ENCODE data around the gene NUP188. TPM values are rescaled to one million over a fixed set of nuclear protein-coding genes. Genes with fewer than 3 reads are reported as not detected.

NUP188 gene
- total and polyA plus RNA-seq, 8 donors, result 10.8 to 20.8 (median 13.5) TPM

DNA sequence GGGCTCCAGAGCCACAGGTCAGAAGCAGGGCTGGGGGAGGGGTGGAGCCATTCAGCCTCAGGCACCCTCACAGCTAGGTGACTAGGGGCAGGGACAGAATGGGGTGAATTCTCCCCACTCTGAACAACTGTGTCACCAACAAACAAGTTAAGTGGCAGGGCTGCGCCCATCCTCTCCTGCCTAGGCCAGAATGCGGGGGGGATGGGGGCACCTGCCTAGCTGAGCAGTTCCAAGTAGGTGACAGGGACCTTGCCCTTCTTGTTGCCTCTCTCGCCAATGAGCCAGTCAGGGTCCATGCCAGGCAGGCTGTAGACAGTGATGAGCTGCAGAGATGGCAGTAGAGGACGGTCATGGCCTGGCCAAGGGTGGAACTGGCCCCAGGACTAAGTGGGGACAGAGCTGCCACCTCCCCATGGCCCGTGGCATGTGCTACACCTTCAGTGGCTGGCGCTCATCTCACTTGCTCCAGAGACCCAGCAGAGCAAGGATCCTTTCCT lies 61.0 kb downstream of the NUP188 start:
- WGBS, 2 donors, result 90 to 91% methylated on average over 5 to 6 of the region's 6 CpGs
- no peak for ATAC-seq
- TF ChIP-seq, protein P1, sequence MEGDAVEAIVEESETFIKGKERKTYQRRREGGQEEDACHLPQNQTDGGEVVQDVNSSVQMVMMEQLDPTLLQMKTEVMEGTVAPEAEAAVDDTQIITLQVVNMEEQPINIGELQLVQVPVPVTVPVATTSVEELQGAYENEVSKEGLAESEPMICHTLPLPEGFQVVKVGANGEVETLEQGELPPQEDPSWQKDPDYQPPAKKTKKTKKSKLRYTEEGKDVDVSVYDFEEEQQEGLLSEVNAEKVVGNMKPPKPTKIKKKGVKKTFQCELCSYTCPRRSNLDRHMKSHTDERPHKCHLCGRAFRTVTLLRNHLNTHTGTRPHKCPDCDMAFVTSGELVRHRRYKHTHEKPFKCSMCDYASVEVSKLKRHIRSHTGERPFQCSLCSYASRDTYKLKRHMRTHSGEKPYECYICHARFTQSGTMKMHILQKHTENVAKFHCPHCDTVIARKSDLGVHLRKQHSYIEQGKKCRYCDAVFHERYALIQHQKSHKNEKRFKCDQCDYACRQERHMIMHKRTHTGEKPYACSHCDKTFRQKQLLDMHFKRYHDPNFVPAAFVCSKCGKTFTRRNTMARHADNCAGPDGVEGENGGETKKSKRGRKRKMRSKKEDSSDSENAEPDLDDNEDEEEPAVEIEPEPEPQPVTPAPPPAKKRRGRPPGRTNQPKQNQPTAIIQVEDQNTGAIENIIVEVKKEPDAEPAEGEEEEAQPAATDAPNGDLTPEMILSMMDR (IDR thresholded peaks at IDR 0.05), result no peak
- H3K4me1 ChIP-seq, result no peaks in the 10 kb centered on the region
- no peaks in the 10 kb centered on the region for H3K9me3 ChIP-seq
- no peaks in the 10 kb centered on the region for H3K27me3 ChIP-seq
- peaks cover 0 to 26% (median 18%) of the 10 kb centered on the region in 3 donors for H3K36me3 ChIP-seq
- intact Hi-C loops (cut with DNase I), result no loop called here
- FAIRE-seq, result no peak
- no peak overlapping the region for H3K27ac ChIP-seq
- H3K4me3 ChIP-seq, result no peak overlapping the region
- DNase-seq, result peak in 2 of 6 donors; percentile 22 to 72

DNA sequence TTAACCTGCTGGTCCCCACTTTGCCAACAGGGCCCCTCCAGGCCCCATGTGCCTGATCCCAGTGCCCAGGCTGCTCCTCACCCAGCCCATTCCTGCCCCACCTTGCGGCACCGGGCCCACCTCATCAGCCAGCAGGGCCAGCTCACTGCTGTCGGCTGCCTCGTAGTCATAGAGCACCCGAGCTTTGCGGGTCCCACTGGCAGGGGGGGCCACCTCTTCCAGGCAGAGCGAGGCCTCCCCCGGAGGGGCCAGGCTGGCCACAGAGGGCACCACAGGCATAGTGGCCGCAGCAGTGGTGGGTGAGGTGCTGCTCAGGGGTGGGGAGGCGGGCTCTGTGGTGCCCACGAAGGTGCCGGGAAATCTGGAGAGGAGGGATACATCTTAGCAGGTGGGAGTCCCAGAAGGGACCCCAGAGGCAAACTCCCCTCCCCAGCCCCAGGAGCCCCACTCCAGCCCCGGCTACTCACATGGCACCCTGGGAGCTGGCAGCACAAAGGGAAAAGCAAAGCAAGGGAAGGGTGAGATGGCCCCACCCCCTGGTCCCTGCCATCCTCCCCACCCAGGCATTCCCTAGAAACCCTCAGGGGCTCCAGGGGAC lies 61.6 kb downstream of the NUP188 start:
- no peak for FAIRE-seq
- Histone ChIP-seq H3K27ac (no peak overlapping the region), H3K4me1 (no peaks in the 10 kb centered on the region), H3K4me3 (no peak overlapping the region), H3K27me3 (no peaks in the 10 kb centered on the region), H3K36me3 (peaks cover 0 to 31% (median 18%) of the 10 kb centered on the region in 3 donors), H3K9me3 (no peaks in the 10 kb centered on the region)
- no peak for ATAC-seq
- DNase-seq, result peak in 1 of 6 donors; percentile 29
- intact Hi-C loops (cut with DNase I), result no loop called here
- TF ChIP-seq, protein P1 (IDR thresholded peaks at IDR 0.05), result no peak
- 84 to 94% methylated on average over 13 of the region's 13 CpGs for WGBS, 2 donors

DNA sequence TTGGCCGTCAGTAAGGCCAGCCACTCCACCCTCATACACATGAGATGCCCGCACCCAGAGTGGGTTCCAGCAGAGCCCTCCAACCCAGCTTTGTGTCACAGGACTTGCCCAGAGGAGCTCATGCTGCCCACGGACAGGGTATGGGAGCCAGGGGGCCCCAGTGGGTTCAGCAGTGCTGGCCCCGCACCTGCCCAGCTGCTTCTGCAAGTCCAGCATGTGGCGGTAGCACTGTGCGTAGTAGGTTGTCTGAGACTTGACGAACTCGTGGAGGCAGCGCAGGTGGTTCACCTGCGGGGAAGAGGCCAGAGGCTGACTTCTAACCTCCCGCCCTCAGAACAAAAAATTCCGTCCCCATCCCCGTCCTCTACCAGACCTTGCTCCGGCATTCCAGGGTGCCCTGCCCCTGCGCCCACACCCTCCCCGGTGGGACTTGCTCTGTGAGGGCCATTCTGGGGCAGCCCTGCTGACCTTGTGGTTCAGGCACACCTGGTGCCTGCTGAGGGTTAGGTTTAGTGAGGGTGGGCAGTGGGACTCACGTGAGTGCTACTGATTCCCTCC lies 62.2 kb downstream of the NUP188 start:
- Histone ChIP-seq H3K27me3 (no peaks in the 10 kb centered on the region), H3K27ac (no peak overlapping the region), H3K4me3 (no peak overlapping the region), H3K4me1 (no peaks in the 10 kb centered on the region), H3K9me3 (no peaks in the 10 kb centered on the region), H3K36me3 (peaks cover 0 to 37% (median 18%) of the 10 kb centered on the region in 3 donors)
- peak in 2 of 6 donors; percentile 19 to 61 for DNase-seq
- no peak for FAIRE-seq
- intact Hi-C loops (cut with DNase I), result no loop called here
- TF ChIP-seq, protein P1 (IDR thresholded peaks at IDR 0.05), result no peak
- no peak for ATAC-seq
- 92 to 93% methylated on average over 17 of the region's 17 CpGs for WGBS, 2 donors

DNA sequence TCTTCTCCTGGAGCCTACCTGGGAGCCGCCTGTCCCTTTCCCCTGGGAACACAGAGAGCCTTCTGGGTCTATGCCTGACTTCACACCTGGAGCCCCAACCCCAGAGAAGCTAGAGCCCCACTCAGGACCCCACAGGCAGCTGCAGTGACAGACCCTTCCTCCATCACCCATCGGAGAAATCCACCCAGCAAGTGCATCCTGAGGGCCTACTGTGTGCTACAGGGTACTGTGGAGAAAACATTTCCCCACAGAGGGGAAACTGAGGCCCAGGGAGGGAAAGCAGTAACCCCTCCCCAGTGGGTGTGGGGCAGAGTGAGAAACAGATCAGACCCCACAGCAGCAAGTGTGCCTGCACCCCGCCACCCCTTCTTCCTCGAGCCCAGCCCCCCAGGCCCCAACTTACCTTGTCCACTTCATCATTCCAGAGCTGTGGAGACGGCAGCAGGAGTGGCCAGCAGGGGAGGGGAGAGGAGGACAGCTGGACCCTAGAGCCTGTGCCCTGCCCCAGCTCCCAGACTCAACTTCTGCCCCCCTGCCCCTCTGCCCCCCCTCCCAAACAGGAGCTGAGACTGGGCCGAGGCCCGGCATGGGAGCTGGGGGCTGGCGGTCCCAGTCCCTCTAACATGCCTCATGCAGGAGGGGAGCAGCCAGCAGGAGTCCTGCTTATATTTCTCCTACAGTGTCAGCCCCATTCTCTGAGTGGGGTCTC lies 62.9 kb downstream of the NUP188 start:
- intact Hi-C loops (cut with DNase I), result no loop called here
- H3K4me3 ChIP-seq, result no peak overlapping the region
- no peaks in the 10 kb centered on the region for H3K27me3 ChIP-seq
- 89 to 90% methylated on average over 8 of the region's 8 CpGs for WGBS, 2 donors
- no peak overlapping the region for H3K27ac ChIP-seq
- FAIRE-seq, result no peak
- peaks cover 0 to 44% (median 16%) of the 10 kb centered on the region in 3 donors for H3K36me3 ChIP-seq
- peak in 1 of 6 donors; percentile 47 for DNase-seq
- H3K4me1 ChIP-seq, result no peaks in the 10 kb centered on the region
- H3K9me3 ChIP-seq, result no peaks in the 10 kb centered on the region
- ATAC-seq, result no peak
- TF ChIP-seq, protein P1 (IDR thresholded peaks at IDR 0.05), result no peak
